Measurements from ENCODE around the gene SLC8A1.

SLC8A1 gene

GRCh38 chr2:40193670-40194026 lies 258.2 kb downstream of the SLC8A1 start:
- DNase-seq (ENCODE audit: low read depth in 3 of 3) = no peak

GRCh38 chr2:40192864-40193669 lies 258.8 kb downstream of the SLC8A1 start:
- no peak for DNase-seq (ENCODE audit: low read depth in 3 of 3)

- no peak for DNase-seq (ENCODE audit: low read depth in 3 of 3)
These were observed 261.4 kb downstream of the SLC8A1 start for GRCh38 chr2:40190457-40190856.

GRCh38 chr2:40189881-40190280 lies 262.0 kb downstream of the SLC8A1 start:
- no peak for DNase-seq (ENCODE audit: low read depth in 3 of 3)

DNA sequence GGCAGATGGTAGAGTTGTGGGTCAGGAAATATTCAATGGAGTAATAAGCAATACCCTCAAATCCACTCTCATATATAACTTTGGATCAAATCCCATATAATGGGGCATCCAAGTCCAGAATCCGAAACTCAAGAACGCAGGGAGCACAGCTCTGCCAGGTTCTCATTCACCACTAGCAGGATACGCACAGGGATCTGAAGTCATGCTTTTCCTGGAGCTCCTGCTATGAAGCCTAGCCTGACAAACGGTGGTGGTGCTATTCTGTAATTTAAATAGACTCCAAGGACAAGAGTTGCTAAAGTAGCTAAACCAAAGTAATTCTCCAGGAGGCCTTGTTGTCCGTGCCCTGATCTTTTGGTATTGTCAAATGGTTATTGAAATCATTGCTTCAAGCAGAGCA lies 264.8 kb downstream of the SLC8A1 start:
- DNase-seq (ENCODE audit: low read depth in 3 of 3) = no peak

- DNase-seq (ENCODE audit: low read depth in 3 of 3) = no peak
These were observed 267.3 kb downstream of the SLC8A1 start for GRCh38 chr2:40184551-40184950.

DNA sequence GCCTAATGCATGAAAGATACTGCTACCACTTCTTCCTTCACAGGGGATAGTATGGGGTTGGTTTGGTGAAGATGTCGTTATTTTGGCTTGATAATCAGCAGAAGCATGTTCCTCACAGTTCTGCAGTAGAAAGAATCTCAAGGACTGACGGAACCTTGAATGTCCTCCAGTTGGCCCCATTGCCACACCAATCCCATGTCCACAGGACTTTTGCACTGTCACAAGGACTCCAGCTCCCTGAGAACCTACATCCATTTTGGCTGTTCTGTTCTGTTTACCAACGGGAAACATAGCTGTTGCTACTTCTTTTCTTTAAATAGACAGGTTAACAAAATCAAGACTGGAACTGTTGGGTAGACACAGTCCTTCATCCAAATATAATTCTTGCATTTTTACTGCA lies 270.0 kb downstream of the SLC8A1 start:
- DNase-seq (ENCODE audit: low read depth in 3 of 3) = no peak

DNA sequence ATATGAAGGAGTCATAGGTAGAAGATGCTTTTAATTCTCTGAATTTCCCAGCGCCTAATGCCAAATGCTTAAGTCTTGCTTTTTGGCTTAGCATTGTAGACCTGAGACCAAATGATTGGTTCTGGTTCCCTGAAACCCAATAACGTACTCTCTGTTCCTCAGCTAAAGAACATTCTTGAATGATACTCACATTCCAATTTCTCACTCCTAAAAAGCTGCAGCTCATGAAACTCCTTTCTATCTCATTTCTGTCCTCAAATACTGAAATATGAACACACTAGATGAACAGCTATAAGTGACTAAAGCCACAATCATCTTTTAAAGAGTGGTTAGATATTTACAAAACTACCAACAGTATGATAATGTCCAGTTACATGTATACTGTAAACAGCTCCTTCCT lies 272.1 kb downstream of the SLC8A1 start:
- no peak for DNase-seq (ENCODE audit: low read depth in 3 of 3)

DNA sequence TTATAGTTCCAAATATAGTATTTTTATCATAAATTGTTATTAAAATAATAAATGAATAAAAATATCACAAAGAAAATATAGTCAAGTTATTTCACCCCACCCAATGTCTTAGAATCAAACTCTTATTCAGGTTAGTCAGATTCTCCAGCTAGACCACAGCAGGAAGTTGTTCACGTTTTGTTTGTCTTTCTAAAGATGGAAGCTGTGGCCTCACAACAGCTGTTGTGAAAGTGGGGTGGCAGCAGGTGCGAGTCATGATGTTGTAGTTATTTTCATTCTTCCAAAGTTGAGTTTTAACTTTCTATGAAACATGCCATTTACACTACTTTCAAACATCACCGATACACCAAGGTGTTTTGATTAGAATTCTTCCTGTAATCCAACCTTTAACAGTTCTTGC lies 272.9 kb downstream of the SLC8A1 start:
- DNase-seq (ENCODE audit: low read depth in 3 of 3) = no peak

DNA sequence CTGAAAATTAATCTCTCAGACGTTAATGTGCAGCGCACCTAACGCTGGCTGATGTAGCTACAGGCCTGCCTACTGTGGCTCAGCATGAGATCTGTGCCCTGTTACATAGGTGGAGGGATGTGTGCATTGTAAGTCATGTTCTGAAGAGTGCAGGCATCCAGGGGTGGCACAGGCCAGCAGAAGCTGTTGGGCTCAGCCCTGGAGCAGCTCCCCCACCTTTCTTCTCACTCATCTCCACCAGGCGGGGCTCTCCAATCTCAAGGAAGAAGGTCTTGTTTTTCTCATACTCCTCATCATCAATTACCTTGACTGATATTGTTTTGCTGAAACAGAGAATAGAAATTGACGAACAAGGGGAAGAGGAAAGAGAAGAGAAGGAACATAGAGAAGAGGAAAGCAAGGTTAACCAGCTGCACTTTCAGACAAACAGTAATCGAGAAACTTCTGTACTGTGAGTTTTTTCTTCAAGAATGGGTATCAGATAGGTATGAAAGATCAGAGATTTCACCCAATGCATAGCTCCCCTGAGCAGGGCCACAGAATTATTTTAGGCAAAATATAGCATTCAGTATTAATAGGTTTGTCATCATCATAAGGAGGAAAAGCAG lies 273.6 kb downstream of the SLC8A1 start:
- no peak for DNase-seq (ENCODE audit: low read depth in 3 of 3)

- DNase-seq (ENCODE audit: low read depth in 3 of 3) = no peak
These were observed 274.5 kb downstream of the SLC8A1 start for GRCh38 chr2:40177366-40177765.

DNA sequence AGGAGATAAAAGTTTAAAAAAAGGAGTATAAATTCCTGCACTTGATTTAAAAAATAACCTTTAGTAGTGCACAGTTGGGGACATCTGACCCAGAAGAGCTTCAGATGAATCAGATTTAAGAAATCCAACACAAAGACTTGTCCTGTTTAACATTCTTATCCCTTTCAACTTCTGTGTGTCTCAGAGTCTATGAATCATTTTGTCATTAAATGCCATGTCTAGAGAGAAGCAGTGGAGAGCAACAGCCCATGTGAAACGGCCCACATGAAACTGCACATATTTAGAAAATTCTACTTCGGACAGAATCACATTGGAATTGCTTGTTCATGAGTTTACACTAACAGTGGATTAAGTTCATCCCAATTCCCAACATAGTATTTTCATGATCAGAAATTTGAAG lies 278.6 kb downstream of the SLC8A1 start:
- DNase-seq (ENCODE audit: low read depth in 3 of 3) = no peak

DNA sequence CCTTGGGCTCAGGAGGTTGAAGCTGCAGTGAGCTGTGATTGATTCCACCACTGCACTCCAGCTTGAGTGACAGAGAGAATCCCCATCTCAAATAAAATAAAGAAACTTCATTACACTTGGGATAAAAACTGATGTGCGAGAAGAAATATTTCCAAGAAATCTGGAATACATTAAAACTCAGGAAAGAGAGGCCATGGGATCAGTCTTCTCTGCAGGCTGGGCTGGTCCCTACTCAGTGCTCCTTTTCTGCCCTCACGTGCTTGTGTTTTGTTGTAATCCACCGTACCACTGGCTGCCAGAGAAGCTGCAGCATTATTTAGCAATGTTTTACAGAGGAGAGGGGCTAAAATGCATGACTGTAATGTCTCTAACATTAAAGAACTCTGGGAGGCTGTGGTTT lies 282.0 kb downstream of the SLC8A1 start:
- DNase-seq (ENCODE audit: low read depth in 3 of 3) = no peak

GRCh38 chr2:40169430-40169829 lies 282.5 kb downstream of the SLC8A1 start:
- DNase-seq (ENCODE audit: low read depth in 3 of 3) = no peak

DNA sequence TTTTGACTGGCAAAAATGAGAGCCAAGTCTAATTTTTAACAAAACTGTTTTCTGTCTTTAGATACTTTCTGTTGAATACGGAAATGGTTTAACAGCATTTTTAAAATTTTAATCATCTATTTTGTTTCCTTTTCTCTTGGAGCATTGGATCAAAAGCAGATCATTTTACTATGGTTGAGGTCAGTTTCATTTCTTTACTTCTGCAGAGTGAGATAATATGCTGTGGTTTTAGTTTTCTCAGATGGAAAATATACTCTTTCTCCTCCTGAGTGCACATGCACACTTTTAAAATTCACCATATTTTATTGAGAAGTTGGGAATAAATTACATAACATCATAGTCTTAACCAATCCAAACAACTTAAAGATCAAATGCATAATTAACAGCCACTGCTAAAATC lies 283.3 kb downstream of the SLC8A1 start:
- DNase-seq (ENCODE audit: low read depth in 3 of 3) = no peak

GRCh38 chr2:40168032-40168431 lies 283.9 kb downstream of the SLC8A1 start:
- DNase-seq (ENCODE audit: low read depth in 3 of 3) = no peak

DNA sequence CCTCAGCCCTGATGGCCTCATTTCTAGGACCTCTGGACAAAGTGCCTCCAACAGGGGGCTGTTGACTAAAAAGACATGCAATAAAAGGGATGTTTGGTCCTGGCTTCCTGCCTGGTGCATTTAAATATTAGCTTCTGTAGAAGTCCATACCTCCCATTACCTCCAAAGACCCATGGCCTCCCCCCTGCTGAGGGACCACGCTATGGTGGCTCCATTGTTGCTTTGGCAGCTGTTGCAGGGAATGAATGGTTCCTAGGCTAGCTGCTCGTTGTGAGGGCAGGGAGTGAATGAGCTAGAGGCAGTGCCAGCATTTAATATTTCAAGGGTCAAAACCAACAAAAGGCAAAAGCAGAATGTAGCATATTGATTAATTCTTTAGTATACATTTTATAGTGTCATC lies 285.9 kb downstream of the SLC8A1 start:
- DNase-seq (ENCODE audit: low read depth in 3 of 3) = no peak

GRCh38 chr2:40165509-40165844 lies 286.4 kb downstream of the SLC8A1 start:
- no peak for DNase-seq (ENCODE audit: low read depth in 3 of 3)

DNA sequence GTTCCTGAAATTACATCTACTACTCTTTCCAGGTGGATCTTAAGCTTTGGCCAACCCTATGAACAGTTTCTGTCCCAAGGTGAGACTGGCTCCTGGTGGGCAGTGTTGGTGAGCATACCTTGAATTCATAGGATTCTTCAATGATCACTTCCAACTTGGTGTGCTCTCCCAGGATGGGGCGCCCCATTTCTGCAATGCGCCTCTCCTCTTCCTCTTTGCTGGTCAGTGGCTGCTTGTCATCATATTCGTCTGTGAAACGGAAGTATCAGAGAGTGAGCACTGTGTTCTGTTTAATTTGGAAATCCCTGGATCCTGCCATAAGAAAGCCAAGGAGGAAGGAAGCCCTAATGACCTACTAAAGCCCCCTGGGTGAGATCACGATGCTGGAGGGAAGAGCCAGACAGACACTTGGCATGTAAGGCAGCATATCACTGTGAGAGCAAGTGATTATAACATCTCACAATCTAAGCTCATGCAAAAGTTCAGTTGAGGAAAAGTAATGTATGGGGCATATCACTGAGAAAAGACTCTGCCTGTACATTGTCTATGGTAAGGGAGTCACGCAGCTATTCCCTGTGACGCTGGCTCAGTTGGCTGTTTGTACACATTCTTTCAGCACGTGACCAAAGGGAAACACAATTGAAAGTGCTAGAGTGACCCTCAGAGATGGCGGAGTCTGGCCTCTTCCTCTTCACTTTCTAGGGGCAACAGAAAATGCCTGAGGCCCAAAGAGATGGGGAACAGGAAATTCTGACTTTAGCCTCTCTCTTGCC lies 287.0 kb downstream of the SLC8A1 start:
- DNase-seq (ENCODE audit: low read depth in 3 of 3) = no peak

DNA sequence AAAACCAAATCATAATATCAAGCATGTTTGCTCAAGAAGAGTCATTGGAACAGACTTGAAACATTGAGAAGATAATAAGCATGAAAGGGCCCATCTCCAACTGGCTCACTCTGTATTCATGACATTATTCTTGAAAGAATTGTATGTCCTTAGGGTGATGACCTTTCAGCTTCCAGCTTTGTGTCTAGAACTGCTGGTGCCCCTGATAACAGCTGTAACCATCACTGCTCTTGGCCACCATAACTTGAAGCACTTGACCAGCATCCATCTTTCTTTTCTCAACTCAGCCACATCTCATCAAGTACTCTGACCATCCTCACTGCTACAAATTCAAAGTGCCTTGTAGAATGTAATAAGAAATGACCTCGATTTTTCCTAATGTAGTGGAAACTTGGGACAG lies 289.9 kb downstream of the SLC8A1 start:
- DNase-seq (ENCODE audit: low read depth in 3 of 3) = no peak

DNA sequence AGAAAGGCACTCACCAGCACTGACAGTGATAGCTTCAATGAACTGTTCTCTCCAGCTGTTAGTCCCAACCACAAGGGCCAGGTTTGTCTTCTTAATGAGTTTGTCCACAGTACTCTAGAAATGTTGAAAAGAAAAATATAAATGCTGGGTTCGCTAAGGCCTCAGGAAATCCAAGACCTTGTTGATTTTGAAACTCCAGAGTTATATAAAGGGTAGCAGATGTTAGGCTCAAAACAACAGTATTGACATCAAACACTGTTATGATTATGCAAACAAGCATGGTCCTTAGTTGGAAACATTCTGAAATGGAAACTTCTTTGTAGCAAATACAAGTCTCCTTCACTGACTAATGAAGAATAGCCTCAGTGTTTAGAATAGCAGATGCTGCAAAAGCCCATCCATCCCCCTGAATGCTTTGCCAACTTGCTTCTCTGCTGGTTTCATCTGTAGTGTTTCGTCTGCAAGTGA lies 291.1 kb downstream of the SLC8A1 start:
- no peak for DNase-seq (ENCODE audit: low read depth in 3 of 3)

DNA sequence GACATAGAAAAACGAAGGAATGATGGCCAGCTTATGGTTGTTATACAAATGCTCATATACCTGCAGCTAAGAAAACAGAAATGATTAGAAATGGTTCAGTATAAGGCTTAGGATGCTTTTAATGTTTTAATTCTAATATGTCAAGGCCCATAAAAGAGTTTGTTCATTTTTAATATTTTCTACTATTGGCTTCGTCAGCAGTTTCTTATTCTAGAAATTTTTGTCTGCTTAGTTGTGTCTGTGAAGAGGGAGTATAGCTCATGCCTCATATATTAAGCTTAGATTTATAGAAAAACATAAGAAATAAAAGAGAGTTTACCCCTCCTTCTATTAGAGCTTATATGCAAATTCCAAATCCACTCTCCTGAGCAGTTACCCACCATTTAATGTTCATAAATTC lies 292.6 kb downstream of the SLC8A1 start:
- no peak for DNase-seq (ENCODE audit: low read depth in 3 of 3)

GRCh38 chr2:40158781-40159180 lies 293.1 kb downstream of the SLC8A1 start:
- DNase-seq (ENCODE audit: low read depth in 3 of 3) = no peak

Data from stimulated activated CD4-positive, alpha-beta T cell treated with anti-CD3 and anti-CD28 coated beads, TNF-alpha, amount 100 ng/mL, for 48 hours (primary cell).